ENCODE data around the gene VAT1L.

Gene VAT1L

DNA sequence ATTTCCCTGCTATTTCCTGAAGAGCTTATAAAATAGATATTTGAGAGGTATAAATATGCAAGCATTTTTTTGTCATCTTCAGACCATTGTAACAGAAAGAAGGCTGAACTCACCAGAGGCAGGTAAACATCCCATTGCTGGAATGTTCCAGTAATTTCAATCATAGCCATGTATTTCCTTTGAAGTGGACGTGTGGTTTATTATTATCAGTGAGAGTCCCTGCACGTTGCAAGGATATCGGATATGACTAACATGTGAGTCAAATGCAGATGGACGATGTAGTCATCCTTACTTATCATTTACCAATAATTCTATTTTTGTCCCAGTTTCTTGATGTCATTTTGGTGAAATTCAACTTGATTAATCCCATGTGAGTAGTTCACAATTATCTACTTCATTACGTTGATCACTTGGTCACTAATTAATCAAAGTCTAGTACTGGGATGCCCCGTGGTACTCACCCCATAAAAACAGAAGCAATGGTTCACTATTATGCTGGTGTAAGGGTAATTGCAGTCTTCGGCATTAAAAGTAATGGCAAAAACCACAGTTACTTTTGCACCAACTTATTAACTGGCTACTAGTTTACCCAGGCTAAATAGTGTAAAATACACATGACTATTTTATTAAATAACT lies 89.5 kb downstream of the VAT1L start:
- Histone ChIP-seq H3K27ac (replicated peaks; ENCODE audit: low read length) (no peak overlapping the region), H3K27me3 (ENCODE audit: control insufficient read depth in 3 of 3, insufficient read depth in 3 of 3, low read depth in 1 of 3, low read length in 3 of 3) (no peaks in the 10 kb centered on the region), H3K4ac (ENCODE audit: low read length) (no peak overlapping the region), H2BK12ac (ENCODE audit: low read length) (no peak overlapping the region), H3K4me1 (ENCODE audit: control insufficient read depth in 2 of 2, insufficient read depth in 1 of 2, low read depth in 1 of 2, low read length in 2 of 2) (peaks cover 1 to 2% of the 10 kb centered on the region in 2 donors), H2BK15ac (ENCODE audit: low read length) (no peak overlapping the region), H4K8ac (ENCODE audit: low read depth, low read length) (no peak overlapping the region), H3K9ac (ENCODE audit: low read depth, low read length, poor library complexity) (no peak overlapping the region), H3K4me3 (ENCODE audit: low read length in 2 of 2) (no peak overlapping the region), H2BK5ac (ENCODE audit: low read length) (no peak overlapping the region), H3K23ac (ENCODE audit: low read depth, low read length, poor library complexity) (no peak overlapping the region), H3K36me3 (replicated peaks in 1 of 2; ENCODE audit: control insufficient read depth in 2 of 2, insufficient read depth in 2 of 2, low read length in 2 of 2) (peaks cover 2% of the 10 kb centered on the region in 2 donors), H2BK120ac (ENCODE audit: low read depth, low read length) (no peak overlapping the region), H3K79me1 (ENCODE audit: low read depth, low read length) (no peaks in the 10 kb centered on the region), H2AK5ac (ENCODE audit: low read depth, low read length) (no peak overlapping the region), H3K9me3 (replicated peaks in 1 of 2; ENCODE audit: control insufficient read depth in 2 of 2, insufficient read depth in 1 of 2, low read depth in 1 of 2, low read length in 2 of 2) (no peaks in the 10 kb centered on the region), H3K18ac (ENCODE audit: low read length) (no peak overlapping the region), H2AFZ (ENCODE audit: low read length) (no peak overlapping the region), H4K91ac (ENCODE audit: low read depth, low read length, poor library complexity) (no peak overlapping the region), H3K14ac (ENCODE audit: low read length) (no peak overlapping the region), H3K4me2 (ENCODE audit: insufficient read depth, low read length, poor library complexity, severe bottlenecking) (no peak overlapping the region)
- no CpG with 5 or more reads among the region's 7 CpGs for WGBS, 2 donors (ENCODE audit: extremely low coverage in 2 of 2, insufficient read length in 2 of 2, insufficient replicate concordance in 1 of 2)
- DNase-seq (ENCODE audit: low spot score) = no peak

DNA sequence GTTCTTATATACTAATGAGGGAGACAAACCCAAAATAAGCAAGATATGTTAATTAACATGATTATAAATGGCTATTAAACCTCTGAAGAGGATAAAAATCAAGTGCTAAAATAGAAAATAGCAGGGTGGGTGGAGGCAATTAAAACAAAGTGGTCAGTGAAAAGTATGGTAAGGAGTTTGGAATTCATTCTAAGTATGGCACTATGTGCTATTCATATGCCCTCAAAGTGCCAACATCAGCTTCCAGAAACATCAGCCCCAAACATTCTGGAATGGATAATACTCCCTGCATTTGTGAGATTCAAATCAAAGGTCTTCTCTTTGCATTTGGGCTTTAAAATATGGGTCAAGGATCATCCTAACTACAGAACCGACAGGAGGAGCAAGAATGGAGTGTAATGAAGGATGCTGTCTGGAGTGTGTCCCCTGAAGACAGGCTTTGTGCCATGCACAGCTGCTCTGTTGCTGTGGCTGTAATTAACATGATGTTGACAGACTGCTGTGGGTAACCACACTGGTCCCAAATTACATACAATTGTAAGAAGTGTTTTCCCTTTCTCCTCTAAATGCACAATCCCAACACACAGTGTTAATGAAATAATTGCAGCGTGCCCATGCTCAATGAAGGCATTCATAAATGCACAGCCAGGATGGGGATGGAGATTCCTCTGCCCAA lies 93.1 kb downstream of the VAT1L start:
- no peak overlapping the region for H3K4me2 ChIP-seq (ENCODE audit: insufficient read depth, low read length, poor library complexity, severe bottlenecking)
- no peak overlapping the region for H2AFZ ChIP-seq (ENCODE audit: low read length)
- no peak overlapping the region for H2BK5ac ChIP-seq (ENCODE audit: low read length)
- H3K23ac ChIP-seq (ENCODE audit: low read depth, low read length, poor library complexity) = no peak overlapping the region
- peaks cover 1 to 2% of the 10 kb centered on the region in 2 donors for H3K4me1 ChIP-seq (ENCODE audit: control insufficient read depth in 2 of 2, insufficient read depth in 1 of 2, low read depth in 1 of 2, low read length in 2 of 2)
- no peak overlapping the region for H4K8ac ChIP-seq (ENCODE audit: low read depth, low read length)
- H3K36me3 ChIP-seq (replicated peaks in 1 of 2; ENCODE audit: control insufficient read depth in 2 of 2, insufficient read depth in 2 of 2, low read length in 2 of 2) = peaks cover 2% of the 10 kb centered on the region in 2 donors
- no peak overlapping the region for H3K27ac ChIP-seq (replicated peaks; ENCODE audit: low read length)
- H4K91ac ChIP-seq (ENCODE audit: low read depth, low read length, poor library complexity) = no peak overlapping the region
- H2BK12ac ChIP-seq (ENCODE audit: low read length) = no peak overlapping the region
- no peak overlapping the region for H3K4me3 ChIP-seq (ENCODE audit: low read length in 2 of 2)
- no peak overlapping the region for H2AK5ac ChIP-seq (ENCODE audit: low read depth, low read length)
- no peaks in the 10 kb centered on the region for H3K27me3 ChIP-seq (ENCODE audit: control insufficient read depth in 3 of 3, insufficient read depth in 3 of 3, low read depth in 1 of 3, low read length in 3 of 3)
- H3K9me3 ChIP-seq (replicated peaks in 1 of 2; ENCODE audit: control insufficient read depth in 2 of 2, insufficient read depth in 1 of 2, low read depth in 1 of 2, low read length in 2 of 2) = no peaks in the 10 kb centered on the region
- no peaks in the 10 kb centered on the region for H3K79me1 ChIP-seq (ENCODE audit: low read depth, low read length)
- no peak overlapping the region for H2BK15ac ChIP-seq (ENCODE audit: low read length)
- no peak overlapping the region for H3K18ac ChIP-seq (ENCODE audit: low read length)
- no peak overlapping the region for H3K4ac ChIP-seq (ENCODE audit: low read length)
- H3K9ac ChIP-seq (ENCODE audit: low read depth, low read length, poor library complexity) = no peak overlapping the region
- no peak overlapping the region for H3K14ac ChIP-seq (ENCODE audit: low read length)
- DNase-seq (ENCODE audit: low spot score) = no peak
- WGBS, 2 donors (ENCODE audit: extremely low coverage in 2 of 2, insufficient read length in 2 of 2, insufficient replicate concordance in 1 of 2) = no CpG with 5 or more reads among the region's 2 CpGs
- no peak overlapping the region for H2BK120ac ChIP-seq (ENCODE audit: low read depth, low read length)

- Histone ChIP-seq H3K36me3 (replicated peaks in 1 of 2; ENCODE audit: control insufficient read depth in 2 of 2, insufficient read depth in 2 of 2, low read length in 2 of 2) (peaks cover 2% of the 10 kb centered on the region in 2 donors), H4K8ac (ENCODE audit: low read depth, low read length) (no peak overlapping the region), H2BK15ac (ENCODE audit: low read length) (no peak overlapping the region), H3K14ac (ENCODE audit: low read length) (no peak overlapping the region), H3K9me3 (replicated peaks in 1 of 2; ENCODE audit: control insufficient read depth in 2 of 2, insufficient read depth in 1 of 2, low read depth in 1 of 2, low read length in 2 of 2) (no peaks in the 10 kb centered on the region), H3K27ac (replicated peaks; ENCODE audit: low read length) (no peak overlapping the region), H2BK5ac (ENCODE audit: low read length) (no peak overlapping the region), H3K4ac (ENCODE audit: low read length) (no peak overlapping the region), H4K91ac (ENCODE audit: low read depth, low read length, poor library complexity) (no peak overlapping the region), H2AK5ac (ENCODE audit: low read depth, low read length) (no peak overlapping the region), H3K23ac (ENCODE audit: low read depth, low read length, poor library complexity) (no peak overlapping the region), H3K18ac (ENCODE audit: low read length) (no peak overlapping the region), H2BK120ac (ENCODE audit: low read depth, low read length) (no peak overlapping the region), H3K9ac (ENCODE audit: low read depth, low read length, poor library complexity) (no peak overlapping the region), H3K27me3 (ENCODE audit: control insufficient read depth in 3 of 3, insufficient read depth in 3 of 3, low read depth in 1 of 3, low read length in 3 of 3) (no peaks in the 10 kb centered on the region), H3K4me3 (ENCODE audit: low read length in 2 of 2) (no peak overlapping the region), H2AFZ (ENCODE audit: low read length) (no peak overlapping the region), H3K4me2 (ENCODE audit: insufficient read depth, low read length, poor library complexity, severe bottlenecking) (no peak overlapping the region), H2BK12ac (ENCODE audit: low read length) (no peak overlapping the region), H3K79me1 (ENCODE audit: low read depth, low read length) (no peaks in the 10 kb centered on the region), H3K4me1 (ENCODE audit: control insufficient read depth in 2 of 2, insufficient read depth in 1 of 2, low read depth in 1 of 2, low read length in 2 of 2) (peaks cover 1 to 2% of the 10 kb centered on the region in 2 donors)
- no peak for DNase-seq (ENCODE audit: low spot score)
- no CpG with 5 or more reads among the region's 1 CpG for WGBS, 2 donors (ENCODE audit: extremely low coverage in 2 of 2, insufficient read length in 2 of 2, insufficient replicate concordance in 1 of 2)
Measured at GRCh38 chr16:77882358-77882757, 94.0 kb downstream of the VAT1L start.

DNA sequence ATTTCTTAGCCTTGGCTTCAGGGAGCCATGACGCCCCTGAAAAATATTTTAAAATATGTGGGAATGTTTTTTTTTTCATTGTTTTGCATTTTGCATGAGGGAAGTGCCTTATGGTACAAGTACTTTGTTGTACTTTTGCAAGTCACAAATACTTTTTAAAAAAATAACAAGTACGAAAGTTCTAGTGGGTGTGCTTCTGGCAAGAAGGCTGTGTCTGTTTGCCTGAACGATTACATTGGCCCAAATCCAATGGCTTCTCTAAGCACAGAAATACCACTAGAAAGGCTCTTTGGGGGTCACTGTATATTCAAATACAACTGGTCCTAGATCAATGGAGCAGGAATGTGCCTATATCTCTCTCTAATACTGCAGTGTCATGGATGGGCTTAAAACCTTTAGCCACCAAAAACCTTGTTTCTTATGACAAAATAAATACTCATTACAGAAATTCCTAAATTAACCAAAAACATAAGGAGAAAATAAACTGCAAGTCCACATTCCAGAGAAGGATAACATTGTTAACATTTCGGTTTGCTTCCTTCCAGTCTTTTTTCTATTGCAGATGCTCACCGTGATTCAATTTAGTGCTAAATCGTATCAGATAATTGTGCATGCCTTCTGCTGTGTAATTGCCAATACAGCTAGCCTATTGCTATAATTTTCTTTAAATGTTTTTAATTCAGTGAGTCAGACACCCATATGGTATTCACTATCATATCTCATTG lies 97.4 kb downstream of the VAT1L start:
- Histone ChIP-seq H3K27me3 (ENCODE audit: control insufficient read depth in 3 of 3, insufficient read depth in 3 of 3, low read depth in 1 of 3, low read length in 3 of 3) (no peaks in the 10 kb centered on the region), H3K18ac (ENCODE audit: low read length) (no peak overlapping the region), H3K4ac (ENCODE audit: low read length) (no peak overlapping the region), H2BK120ac (ENCODE audit: low read depth, low read length) (no peak overlapping the region), H2AK5ac (ENCODE audit: low read depth, low read length) (no peak overlapping the region), H3K4me3 (ENCODE audit: low read length in 2 of 2) (no peak overlapping the region), H3K27ac (replicated peaks; ENCODE audit: low read length) (no peak overlapping the region), H2BK12ac (ENCODE audit: low read length) (no peak overlapping the region), H3K4me1 (ENCODE audit: control insufficient read depth in 2 of 2, insufficient read depth in 1 of 2, low read depth in 1 of 2, low read length in 2 of 2) (peaks cover 1 to 2% of the 10 kb centered on the region in 2 donors), H3K4me2 (ENCODE audit: insufficient read depth, low read length, poor library complexity, severe bottlenecking) (no peak overlapping the region), H2BK5ac (ENCODE audit: low read length) (no peak overlapping the region), H3K9ac (ENCODE audit: low read depth, low read length, poor library complexity) (no peak overlapping the region), H4K8ac (ENCODE audit: low read depth, low read length) (no peak overlapping the region), H2BK15ac (ENCODE audit: low read length) (no peak overlapping the region), H3K14ac (ENCODE audit: low read length) (no peak overlapping the region), H3K79me1 (ENCODE audit: low read depth, low read length) (no peaks in the 10 kb centered on the region), H3K9me3 (replicated peaks in 1 of 2; ENCODE audit: control insufficient read depth in 2 of 2, insufficient read depth in 1 of 2, low read depth in 1 of 2, low read length in 2 of 2) (no peaks in the 10 kb centered on the region), H3K36me3 (replicated peaks in 1 of 2; ENCODE audit: control insufficient read depth in 2 of 2, insufficient read depth in 2 of 2, low read length in 2 of 2) (peaks cover 0 to 2% of the 10 kb centered on the region in 2 donors), H3K23ac (ENCODE audit: low read depth, low read length, poor library complexity) (no peak overlapping the region), H4K91ac (ENCODE audit: low read depth, low read length, poor library complexity) (no peak overlapping the region), H2AFZ (ENCODE audit: low read length) (no peak overlapping the region)
- DNase-seq (ENCODE audit: low spot score) = no peak
- WGBS, 2 donors (ENCODE audit: extremely low coverage in 2 of 2, insufficient read length in 2 of 2, insufficient replicate concordance in 1 of 2) = no CpG with 5 or more reads among the region's 6 CpGs
